NOMO-1 treated with DMSO at 0.1 percent for 48 hours (cell line): Measurements from ENCODE around the gene KIAA0513.

ENCODE experiments used
- DNase-seq: peaks from one replicate; lab custom pipeline; 2025; ENCODE audit not compliant: unreplicated experiment; lab: John Stamatoyannopoulos, UW

KIAA0513 gene

GRCh38 chr16:85027349-85027957, at the start of gene KIAA0513:
TSS of gene KIAA0513 (plus strand) at chr16:85027795. CDS start at chr16:85067072, 39,277 bp downstream.
- DNase-seq = peak; percentile 85

- no peak for DNase-seq
Measured at GRCh38 chr16:84979516-84979915, 48.1 kb upstream of the KIAA0513 start.

- peak; percentile 86 for DNase-seq
Measured at GRCh38 chr16:84982434-84982833, 45.2 kb upstream of the KIAA0513 start.

GRCh38 chr16:84985079-84986065, 42.2 kb upstream of the KIAA0513 start:
- no peak for DNase-seq

- DNase-seq = no peak
Measured at GRCh38 chr16:84986102-84986501, 41.5 kb upstream of the KIAA0513 start.

- DNase-seq = no peak
Measured at GRCh38 chr16:84986879-84987278, 40.7 kb upstream of the KIAA0513 start.

GRCh38 chr16:84988328-84989080, 39.1 kb upstream of the KIAA0513 start:
- DNase-seq = no peak

GRCh38 chr16:84989749-84990620, 37.6 kb upstream of the KIAA0513 start:
- DNase-seq = no peak

GRCh38 chr16:84990782-84991181, 36.8 kb upstream of the KIAA0513 start:
- DNase-seq = no peak

GRCh38 chr16:84992717-84993075, 34.9 kb upstream of the KIAA0513 start:
- DNase-seq = no peak

- no peak for DNase-seq
Measured at GRCh38 chr16:84993926-84994325, 33.7 kb upstream of the KIAA0513 start.

GRCh38 chr16:84995663-84996062, 31.9 kb upstream of the KIAA0513 start:
- no peak for DNase-seq

- DNase-seq = no peak
Measured at GRCh38 chr16:84996365-84996764, 31.2 kb upstream of the KIAA0513 start.

- no peak for DNase-seq
Measured at GRCh38 chr16:84999200-84999599, 28.4 kb upstream of the KIAA0513 start.

- DNase-seq = no peak
Measured at GRCh38 chr16:84999857-85000480, 27.6 kb upstream of the KIAA0513 start.

GRCh38 chr16:85002099-85002541, 25.5 kb upstream of the KIAA0513 start:
- no peak for DNase-seq

GRCh38 chr16:85002608-85003007, 25.0 kb upstream of the KIAA0513 start:
- DNase-seq = peak; percentile 74

GRCh38 chr16:85003076-85003475, 24.5 kb upstream of the KIAA0513 start:
- DNase-seq = no peak

GRCh38 chr16:85003725-85004586, 23.6 kb upstream of the KIAA0513 start:
- DNase-seq = no peak
